SU-DHL-6 (cell line): Measurements from ENCODE around the gene AFG3L2.
"Not testable (repeated sequence)": the region's sequence is repeated elsewhere in the genome, so short reads cannot be mapped to it uniquely, and the experiment has no call there.

Experiments used
- EZH2phosphoT487 ChIP-seq: fragments of 200-600 bp; sonication (generic), shearing (Covaris generic); conservative IDR thresholded peaks from 2 replicates; pipeline ENCODE4 v1.6.1; 2018; ENCODE audit warnings: mild to moderate bottlenecking, antibody characterized with exemption, low read length, moderate library complexity, mixed read lengths
- TF ChIP-seq, protein P1 (sequence below): fragments of 200-600 bp; sonication (generic); IDR thresholded peaks from one replicate; pipeline ENCODE4 v1.5.1; 2017; ENCODE audit warnings: antibody characterized with exemption, mild to moderate bottlenecking, low read length, moderate library complexity; ENCODE audit not compliant: insufficient read depth, poor library complexity, severe bottlenecking

DNA sequence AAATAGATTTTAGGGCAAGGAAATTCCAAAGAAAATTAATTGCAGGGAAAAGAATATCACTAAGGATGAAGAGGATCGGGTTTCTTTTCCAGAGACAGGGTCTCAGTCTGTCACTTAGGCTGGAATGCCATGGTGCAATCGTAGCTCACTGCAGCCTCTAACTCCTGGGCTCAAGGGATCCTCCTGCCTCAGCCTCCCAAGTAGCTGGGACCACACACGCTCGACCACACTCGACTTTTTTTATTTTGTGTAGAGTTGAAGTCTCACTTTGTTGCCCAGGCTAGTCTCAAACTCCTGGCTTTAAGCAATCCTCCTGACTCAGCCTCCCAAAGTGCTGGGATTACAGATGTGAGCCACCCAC, 1.2 kb upstream of the AFG3L2 start:
- TF ChIP-seq, protein P1, sequence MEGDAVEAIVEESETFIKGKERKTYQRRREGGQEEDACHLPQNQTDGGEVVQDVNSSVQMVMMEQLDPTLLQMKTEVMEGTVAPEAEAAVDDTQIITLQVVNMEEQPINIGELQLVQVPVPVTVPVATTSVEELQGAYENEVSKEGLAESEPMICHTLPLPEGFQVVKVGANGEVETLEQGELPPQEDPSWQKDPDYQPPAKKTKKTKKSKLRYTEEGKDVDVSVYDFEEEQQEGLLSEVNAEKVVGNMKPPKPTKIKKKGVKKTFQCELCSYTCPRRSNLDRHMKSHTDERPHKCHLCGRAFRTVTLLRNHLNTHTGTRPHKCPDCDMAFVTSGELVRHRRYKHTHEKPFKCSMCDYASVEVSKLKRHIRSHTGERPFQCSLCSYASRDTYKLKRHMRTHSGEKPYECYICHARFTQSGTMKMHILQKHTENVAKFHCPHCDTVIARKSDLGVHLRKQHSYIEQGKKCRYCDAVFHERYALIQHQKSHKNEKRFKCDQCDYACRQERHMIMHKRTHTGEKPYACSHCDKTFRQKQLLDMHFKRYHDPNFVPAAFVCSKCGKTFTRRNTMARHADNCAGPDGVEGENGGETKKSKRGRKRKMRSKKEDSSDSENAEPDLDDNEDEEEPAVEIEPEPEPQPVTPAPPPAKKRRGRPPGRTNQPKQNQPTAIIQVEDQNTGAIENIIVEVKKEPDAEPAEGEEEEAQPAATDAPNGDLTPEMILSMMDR: not testable (repeated sequence)
- not testable (repeated sequence) for TF ChIP-seq EZH2phosphoT487
